Mucosa of descending colon (tissue), 3 donors: ENCODE data around the gene BRI3BP. TPM values are rescaled to one million over a fixed set of nuclear protein-coding genes. Genes with fewer than 3 reads are reported as not detected.

Source experiments
- ATAC-seq: fragments of 200-7000 bp; cut with Tn5 transposase; one replicate; pipeline ENCODE4 v1.9.1; 2020; ENCODE audit warnings: mild to moderate bottlenecking, moderate library complexity
- DNase-seq, 3 donors: peaks; one replicate each; pipeline ENCODE4 v3.0.0-alpha.2; 2020
- H3K36me3 ChIP-seq: fragments of 200-600 bp; one replicate; pipeline ENCODE4 v1.8.0; 2021; ENCODE audit warnings: low read depth, mild to moderate bottlenecking
- H3K4me1 ChIP-seq: fragments of 200-600 bp; one replicate; pipeline ENCODE4 v1.8.0; 2021; ENCODE audit warnings: low read depth, mild to moderate bottlenecking
- H3K4me3 ChIP-seq: fragments of 200-600 bp; one replicate; pipeline ENCODE4 v1.8.0; 2021; ENCODE audit warnings: mild to moderate bottlenecking
- H3K9me3 ChIP-seq: fragments of 200-600 bp; one replicate; pipeline ENCODE4 v1.8.0; 2021; ENCODE audit warnings: mild to moderate bottlenecking
- CTCF ChIP-seq: fragments of 200-600 bp; IDR thresholded peaks from one replicate; pipeline ENCODE4 v1.8.0; 2022; ENCODE audit warnings: antibody characterized with exemption, mild to moderate bottlenecking
- intact Hi-C, 2 donors: fragments of 100-400 bp; cut with DNase I in 1 of 2; cut with micrococcal nuclease in 1 of 2; formaldehyde crosslinking; loops; one replicate each; pipeline versions ENCODE4 v1.11.0 to v1.11.1; 2022; cut with DNase I, micrococcal nuclease
- total RNA-seq, 3 donors: library from RNA; stranded (reverse); fragmentation: NEBNext Ultra II Directional in 2 of 3; extraction: Animal tissue kit (Norgen Biotek cat#: 25700) in 2 of 3; gene quantifications; one replicate each; pipeline versions ENCODE4 v1.2.1 to v1.2.4, GENCODE V29; 2021 to 2023
- donor health status: DM: no; HTN: no; CAD: no; lungs with moderate emphysema.
- donor health status: DM: no; HTN: no; CAD: no.
- donor health status: DM: no; HTN: yes; CAD: no.

Gene BRI3BP
- total RNA-seq, 3 donors from 2014 or later = 21.3 to 45.1 (median 44.4) TPM

- intact Hi-C loops = no loop called here
- ATAC-seq = no peak
These were observed 22.4 kb downstream of the BRI3BP start for GRCh38 chr12:125015680-125016310.

GRCh38 chr12:125017801-125018200, 24.4 kb downstream of the BRI3BP start:
- Histone ChIP-seq H3K9me3 (no peaks in the 10 kb centered on the region), H3K4me1 (no peaks in the 10 kb centered on the region), H3K4me3 (no peak overlapping the region), H3K36me3 (no peaks in the 10 kb centered on the region)
- DNase-seq = no peak
- intact Hi-C loops = no loop called here
- no peak for TF ChIP-seq CTCF
- ATAC-seq = no peak

More at GRCh38 chr12:125015680-125016310, 22.4 kb downstream of the BRI3BP start:
- Histone ChIP-seq H3K4me3 (no peak overlapping the region), H3K36me3 (no peaks in the 10 kb centered on the region), H3K9me3 (no peaks in the 10 kb centered on the region), H3K4me1 (no peaks in the 10 kb centered on the region)
- no peak for TF ChIP-seq CTCF
- DNase-seq = no peak

- TF ChIP-seq CTCF = no peak
- Histone ChIP-seq H3K9me3 (no peaks in the 10 kb centered on the region), H3K36me3 (no peaks in the 10 kb centered on the region), H3K4me1 (no peaks in the 10 kb centered on the region), H3K4me3 (no peak overlapping the region)
- DNase-seq = no peak
- no peak for ATAC-seq
- intact Hi-C loops = no loop called here
These were observed 24.9 kb downstream of the BRI3BP start for GRCh38 chr12:125018356-125018755.

GRCh38 chr12:125021096-125021495, 27.7 kb downstream of the BRI3BP start:
- TF ChIP-seq CTCF = no peak
- H3K36me3 ChIP-seq = no peaks in the 10 kb centered on the region
- intact Hi-C loops = no loop called here
- DNase-seq (peak in 1 of 3 donors; percentile 3), ATAC-seq (no peak)
- H3K9me3 ChIP-seq = no peaks in the 10 kb centered on the region
- H3K4me3 ChIP-seq = no peak overlapping the region
- H3K4me1 ChIP-seq = no peaks in the 10 kb centered on the region

- no peaks in the 10 kb centered on the region for H3K9me3 ChIP-seq
- TF ChIP-seq CTCF = no peak
- intact Hi-C loops = no loop called here
- H3K4me1 ChIP-seq = no peaks in the 10 kb centered on the region
- H3K4me3 ChIP-seq = no peak overlapping the region
- DNase-seq = peak in 1 of 3 donors; percentile 12
- no peaks in the 10 kb centered on the region for H3K36me3 ChIP-seq
- ATAC-seq = no peak
These were observed 28.3 kb downstream of the BRI3BP start for GRCh38 chr12:125021771-125022170.

GRCh38 chr12:125023065-125023464, 29.6 kb downstream of the BRI3BP start:
- ATAC-seq (no peak), DNase-seq (no peak)
- Histone ChIP-seq H3K4me1 (no peaks in the 10 kb centered on the region), H3K4me3 (no peak overlapping the region), H3K9me3 (no peaks in the 10 kb centered on the region), H3K36me3 (no peaks in the 10 kb centered on the region)
- TF ChIP-seq CTCF = no peak
- intact Hi-C loops = no loop called here
